Left lung (tissue), 10 donors: Measurements from ENCODE around the gene PAN2. TPM values are rescaled to one million over a fixed set of nuclear protein-coding genes. Genes with fewer than 3 reads are reported as not detected.
"Not testable (repeated sequence)": the region's sequence is repeated elsewhere in the genome, so short reads cannot be mapped to it uniquely, and the experiment has no call there.

Experiments
- ATAC-seq: fragments of 200-7000 bp; cut with Tn5 transposase; one replicate; pipeline ENCODE4 v1.9.1; 2020; ENCODE audit warnings: moderate library complexity
- DNase-seq, 4 donors: peaks; one replicate each; pipeline ENCODE4 v3.0.0-alpha.2; 2013 to 2020
- H3K27ac ChIP-seq, 2 donors: fragments of 200-600 bp; sonication (generic) in 1 of 2; one replicate each; pipeline versions ENCODE4 v1.5.0 to v1.8.0; 2020 to 2021
- H3K27me3 ChIP-seq, 2 donors: fragments of 200-600 bp; sonication (generic) in 1 of 2; one replicate each; pipeline versions ENCODE4 v1.5.0 to v1.8.0; 2020 to 2021
- H3K36me3 ChIP-seq, 2 donors: fragments of 200-600 bp; sonication (generic) in 1 of 2; one replicate each; pipeline versions ENCODE4 v1.5.0 to v1.8.0; 2020 to 2021
- H3K4me1 ChIP-seq, 2 donors: fragments of 200-600 bp; one replicate each; pipeline ENCODE4 v1.8.0; 2021
- H3K4me3 ChIP-seq, 2 donors: fragments of 200-600 bp; sonication (generic) in 1 of 2; one replicate each; pipeline versions ENCODE4 v1.5.0 to v1.8.0; 2020 to 2021; ENCODE audit warnings: mild to moderate bottlenecking in 1 of 2
- H3K9me3 ChIP-seq, 2 donors: fragments of 200-600 bp; sonication (generic) in 1 of 2; one replicate each; pipeline versions ENCODE4 v1.5.0 to v1.8.0; 2020 to 2021
- CTCF ChIP-seq, 2 donors: fragments of 200-600 bp; sonication (generic) in 1 of 2; IDR thresholded peaks; one replicate each; pipeline versions ENCODE4 v1.5.0 to v1.8.0; 2021; ENCODE audit warnings: antibody characterized with exemption in 2 of 2
- intact Hi-C, 2 donors: fragments of 100-400 bp; cut with DNase I; formaldehyde crosslinking; loops; one replicate each; pipeline versions ENCODE4 v1.11.2 to v1.14.2; 2022
- polyA plus RNA-seq, 6 donors: library from polyadenylated mRNA; unstranded; fragments of 120-200 nt; gene quantifications; one replicate each; pipeline ENCODE4 v1.2.1, GENCODE V29; 2013; ENCODE audit not compliant: insufficient read length in 6 of 6
- total RNA-seq, 2 donors: library from RNA; stranded (reverse); fragmentation: NEBNext Ultra II Directional; extraction: Animal tissue kit (Norgen Biotek cat#: 25700); gene quantifications; one replicate each; pipeline ENCODE4 v1.2.1, GENCODE V29; 2021
- donor health status: DM: no; HTN: yes; CAD: no.
- donor health status: DM: no; HTN: no; CAD: no.

Gene PAN2
- total and polyA plus RNA-seq, 8 donors, result 49.9 to 107 (median 74.8) TPM

- no peaks in the 10 kb centered on the region for H3K27me3 ChIP-seq
- DNase-seq (no peak), ATAC-seq (no peak)
- no peak overlapping the region for H3K4me3 ChIP-seq
- H3K9me3 ChIP-seq, result no peaks in the 10 kb centered on the region
- H3K27ac ChIP-seq, result no peak overlapping the region
- TF ChIP-seq CTCF (IDR thresholded peaks at IDR 0.05), result no peak
- no peaks in the 10 kb centered on the region for H3K4me1 ChIP-seq
- intact Hi-C loops, result no loop called here
- H3K36me3 ChIP-seq, result peaks cover 0 to 69% of the 10 kb centered on the region in 2 donors
Measured at GRCh38 chr12:56326126-56326525, 7.7 kb downstream of the PAN2 start.

GRCh38 chr12:56324206-56324605 lies 9.6 kb downstream of the PAN2 start:
- DNase-seq, result no peak
- H3K27ac ChIP-seq, result no peak overlapping the region
- H3K9me3 ChIP-seq, result no peaks in the 10 kb centered on the region
- peaks cover 0 to 80% of the 10 kb centered on the region in 2 donors for H3K36me3 ChIP-seq
- no peaks in the 10 kb centered on the region for H3K4me1 ChIP-seq
- H3K27me3 ChIP-seq, result no peaks in the 10 kb centered on the region
- intact Hi-C loops, result no loop called here
- ATAC-seq, result no peak
- no peak overlapping the region for H3K4me3 ChIP-seq
- TF ChIP-seq CTCF (IDR thresholded peaks at IDR 0.05), result no peak

- H3K9me3 ChIP-seq, H3K4me1 ChIP-seq, H3K27me3 ChIP-seq, ATAC-seq, H3K4me3 ChIP-seq, intact Hi-C loops, DNase-seq, H3K27ac ChIP-seq: not testable (repeated sequence)
- H3K36me3 ChIP-seq, result peaks cover 0 to 67% of the 10 kb centered on the region in 2 donors
Measured at GRCh38 chr12:56321610-56322009, 12.2 kb downstream of the PAN2 start.

GRCh38 chr12:56321027-56321426 lies 12.8 kb downstream of the PAN2 start:
- peak overlapping the region in 1 of 2 donors; percentile 13 for H3K27ac ChIP-seq
- H3K4me1 ChIP-seq, result peaks cover 5% of the 10 kb centered on the region in 2 donors
- no peak for DNase-seq
- no peaks in the 10 kb centered on the region for H3K9me3 ChIP-seq
- intact Hi-C loops, result no loop called here
- H3K36me3 ChIP-seq, result peaks cover 0 to 61% of the 10 kb centered on the region in 2 donors
- ATAC-seq, result no peak
- TF ChIP-seq CTCF (IDR thresholded peaks at IDR 0.05), result no peak
- no peaks in the 10 kb centered on the region for H3K27me3 ChIP-seq
- H3K4me3 ChIP-seq, result no peak overlapping the region

- peaks cover 0 to 44% of the 10 kb centered on the region in 2 donors for H3K36me3 ChIP-seq
- no peak overlapping the region for H3K4me3 ChIP-seq
- TF ChIP-seq CTCF (IDR thresholded peaks at IDR 0.05), result no peak
- DNase-seq (no peak), ATAC-seq (no peak)
- H3K4me1 ChIP-seq, result peaks cover 12 to 13% of the 10 kb centered on the region in 2 donors
- no peak overlapping the region for H3K27ac ChIP-seq
- intact Hi-C loops, result no loop called here
- H3K9me3 ChIP-seq, result no peaks in the 10 kb centered on the region
- no peaks in the 10 kb centered on the region for H3K27me3 ChIP-seq
Measured at GRCh38 chr12:56317675-56318074, 16.1 kb downstream of the PAN2 start.
